AG04449 (cell line): ENCODE measurements around the gene CHST11.

Experiments
- CTCF ChIA-PET: fragments of 350-600 bp; formaldehyde crosslinking; extraction: SDS; loops from one replicate; lab custom pipeline; 2021; ENCODE audit warnings: antibody characterized with exemption; lab: Yijun Ruan, JAX
- POLR2A ChIA-PET: fragments of 400-600, 350-600 bp; formaldehyde crosslinking; extraction: SDS; loops from one replicate; lab custom pipeline; 2020; ENCODE audit warnings: antibody characterized with exemption, inconsistent platforms; lab: Yijun Ruan, JAX
- DNase-seq: peaks from one replicate; pipeline ENCODE4 v3.0.0-alpha.2; 2010; ENCODE audit warnings: low read depth, low spot score
- H3K4me3 ChIP-seq: 2 replicates; pipeline ENCODE4 v1.5.1; 2011; ENCODE audit warnings: low read depth, mild to moderate bottlenecking, control low read depth, low read length
- TF ChIP-seq, protein P1 (sequence below): IDR thresholded peaks from one replicate; pipeline ENCODE4 v1.5.1; 2011; ENCODE audit warnings: mild to moderate bottlenecking, moderate library complexity, low read length, control low read depth, inconsistent platforms; ENCODE audit not compliant: insufficient read depth; ENCODE audit errors: missing control alignments

Gene CHST11

DNA sequence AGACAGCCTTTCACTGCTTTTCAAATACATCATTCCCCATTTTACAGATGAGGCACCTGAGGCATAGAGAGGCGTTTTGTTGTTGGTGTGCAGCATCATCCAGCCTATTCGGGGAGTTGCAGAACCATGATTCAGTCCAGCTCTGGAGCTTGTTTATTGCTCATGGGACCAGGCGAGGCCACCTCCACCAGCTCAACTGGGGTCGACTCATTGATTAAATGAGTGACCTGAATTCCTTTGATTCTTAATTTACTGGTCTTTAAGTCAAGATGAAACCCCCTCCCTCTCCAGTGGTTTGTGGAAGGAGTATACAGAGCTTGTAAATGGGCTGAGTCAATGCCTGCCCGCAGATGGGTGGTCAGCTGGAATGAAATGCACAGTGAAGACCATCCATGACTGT is 161.9 kb downstream of the CHST11 start:
- no peak overlapping the region for H3K4me3 ChIP-seq
- ChIA-PET POLR2A (interaction anchor here (0.6 kb wide), 1 partner anchor 30 kb away, joined by 4 read pairs; no protein-coding TSS in a partner anchor), CTCF (no interaction called here)
- no peak for DNase-seq
- TF ChIP-seq, protein P1, sequence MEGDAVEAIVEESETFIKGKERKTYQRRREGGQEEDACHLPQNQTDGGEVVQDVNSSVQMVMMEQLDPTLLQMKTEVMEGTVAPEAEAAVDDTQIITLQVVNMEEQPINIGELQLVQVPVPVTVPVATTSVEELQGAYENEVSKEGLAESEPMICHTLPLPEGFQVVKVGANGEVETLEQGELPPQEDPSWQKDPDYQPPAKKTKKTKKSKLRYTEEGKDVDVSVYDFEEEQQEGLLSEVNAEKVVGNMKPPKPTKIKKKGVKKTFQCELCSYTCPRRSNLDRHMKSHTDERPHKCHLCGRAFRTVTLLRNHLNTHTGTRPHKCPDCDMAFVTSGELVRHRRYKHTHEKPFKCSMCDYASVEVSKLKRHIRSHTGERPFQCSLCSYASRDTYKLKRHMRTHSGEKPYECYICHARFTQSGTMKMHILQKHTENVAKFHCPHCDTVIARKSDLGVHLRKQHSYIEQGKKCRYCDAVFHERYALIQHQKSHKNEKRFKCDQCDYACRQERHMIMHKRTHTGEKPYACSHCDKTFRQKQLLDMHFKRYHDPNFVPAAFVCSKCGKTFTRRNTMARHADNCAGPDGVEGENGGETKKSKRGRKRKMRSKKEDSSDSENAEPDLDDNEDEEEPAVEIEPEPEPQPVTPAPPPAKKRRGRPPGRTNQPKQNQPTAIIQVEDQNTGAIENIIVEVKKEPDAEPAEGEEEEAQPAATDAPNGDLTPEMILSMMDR, result no peak

- DNase-seq, result no peak
- no peak overlapping the region for H3K4me3 ChIP-seq
- POLR2A ChIA-PET, result no interaction called here
- CTCF ChIA-PET, result no interaction called here
- TF ChIP-seq, protein P1, result no peak
These were observed 162.6 kb downstream of the CHST11 start for GRCh38 chr12:104619305-104619704.

DNA sequence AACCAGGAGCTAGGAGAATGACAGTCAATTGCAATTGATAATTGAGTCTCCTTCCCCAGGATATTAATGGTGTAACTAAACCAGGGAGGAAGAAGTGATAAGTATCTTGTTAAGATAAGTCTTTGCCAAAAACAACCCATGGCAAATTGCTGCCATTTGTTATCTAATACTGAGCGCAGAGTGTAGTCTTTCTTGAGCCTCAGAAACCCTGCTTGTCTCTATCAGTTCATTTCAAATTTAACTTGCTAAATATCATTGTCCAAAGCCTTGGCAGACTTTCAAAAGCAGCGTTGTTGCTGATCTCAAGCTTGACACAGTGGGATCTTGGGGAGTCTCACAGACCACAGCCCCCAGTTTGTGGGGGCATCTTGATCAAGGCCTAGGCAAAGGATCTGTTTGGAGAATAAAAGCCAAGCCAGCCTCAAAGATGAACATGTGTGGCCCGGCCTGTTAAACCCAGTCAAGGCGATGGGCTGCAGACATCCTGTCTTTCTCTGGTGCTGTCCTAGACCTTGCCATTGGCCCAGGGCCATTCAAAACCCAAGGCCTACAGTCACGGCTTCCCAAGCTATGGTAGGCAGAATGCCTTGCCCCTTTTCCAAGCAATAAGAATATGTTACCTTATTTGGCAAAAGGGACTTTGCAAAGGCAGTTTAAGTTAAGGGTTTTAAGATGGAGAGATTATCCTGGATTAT is 164.2 kb downstream of the CHST11 start:
- TF ChIP-seq, protein P1, result no peak
- ChIA-PET POLR2A (no interaction called here), CTCF (no interaction called here)
- no peak overlapping the region for H3K4me3 ChIP-seq
- DNase-seq, result no peak

- H3K4me3 ChIP-seq, result no peak overlapping the region
- POLR2A ChIA-PET, result no interaction called here
- DNase-seq, result no peak
- TF ChIP-seq, protein P1, result no peak
- CTCF ChIA-PET, result interaction anchor here (1.3 to 1.6 kb wide), 3 partner anchors 9 to 242 kb away, joined by 3 to 4 read pairs (median 3); no protein-coding TSS in a partner anchor
These were observed 166.2 kb downstream of the CHST11 start for GRCh38 chr12:104622928-104623327.

DNA sequence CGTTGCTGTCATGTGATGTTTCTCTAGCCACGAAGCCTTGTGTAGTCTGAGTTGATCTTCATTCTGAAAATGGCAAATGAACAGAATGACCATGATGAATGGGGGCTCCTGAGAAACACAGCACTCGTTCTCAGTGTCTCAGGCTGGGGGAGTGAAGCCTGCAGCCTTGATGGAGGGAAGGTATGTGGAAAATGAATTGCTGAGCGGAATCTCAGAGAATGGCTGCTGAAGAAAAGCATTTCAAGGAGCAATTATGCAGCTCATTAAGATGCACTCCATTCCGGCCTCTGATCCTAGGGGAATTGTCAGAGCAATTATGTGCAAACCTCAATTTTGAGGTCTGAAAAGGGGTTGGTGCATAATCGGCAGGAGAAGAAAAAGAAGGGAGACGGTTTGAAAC is 167.1 kb downstream of the CHST11 start:
- H3K4me3 ChIP-seq, result no peak overlapping the region
- DNase-seq, result no peak
- ChIA-PET CTCF (interaction anchor here (1.6 kb wide), 1 partner anchor 243 kb away, joined by 4 read pairs; no protein-coding TSS in a partner anchor), POLR2A (no interaction called here)
- TF ChIP-seq, protein P1, result no peak

DNA sequence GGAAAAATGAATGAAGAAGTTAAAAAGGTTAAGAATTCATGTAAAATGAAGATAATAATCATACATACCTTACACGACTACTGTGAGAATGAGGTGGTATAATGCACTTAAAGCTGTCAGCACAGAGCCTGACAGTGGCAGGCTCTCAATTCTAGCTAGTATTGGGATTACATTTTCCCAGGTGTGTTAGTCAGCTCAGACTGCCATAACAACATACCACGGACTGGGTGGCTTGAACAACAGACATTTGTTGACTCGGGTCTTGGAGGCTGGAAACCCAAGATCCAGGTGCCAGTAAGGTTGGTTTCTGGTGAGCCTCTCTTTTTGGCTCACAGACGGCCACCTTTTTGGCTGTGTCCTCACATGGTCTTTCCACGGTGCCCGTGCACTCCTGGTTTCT is 167.8 kb downstream of the CHST11 start:
- TF ChIP-seq, protein P1, result no peak
- ChIA-PET POLR2A (no interaction called here), CTCF (no interaction called here)
- no peak for DNase-seq
- no peak overlapping the region for H3K4me3 ChIP-seq
